Ascending aorta (tissue), 2 donors: ENCODE data around the gene CRELD1. TPM values are rescaled to one million over a fixed set of nuclear protein-coding genes. Genes with fewer than 3 reads are reported as not detected.

Experiments
- DNase-seq, 2 donors: peaks; one replicate each; pipeline ENCODE4 v3.0.0-alpha.2; 2019; ENCODE audit warnings: low spot score in 2 of 2
- H3K27ac ChIP-seq, 2 donors: fragments of 200-600 bp; sonication (generic); one replicate each; pipeline ENCODE4 v1.5.1; 2016 to 2017; ENCODE audit warnings: mild to moderate bottlenecking in 1 of 2
- H3K27me3 ChIP-seq: fragments of 200-600 bp; sonication (generic); one replicate; pipeline ENCODE4 v1.5.1; 2017
- H3K36me3 ChIP-seq, 2 donors: fragments of 200-600 bp; sonication (generic); one replicate each; pipeline ENCODE4 v1.5.1; 2016
- H3K4me1 ChIP-seq, 2 donors: fragments of 200-600 bp; sonication (generic); one replicate each; pipeline ENCODE4 v1.5.1; 2016 to 2017; ENCODE audit warnings: mild to moderate bottlenecking in 1 of 2
- H3K4me3 ChIP-seq, 2 donors: fragments of 200-600 bp; sonication (generic); one replicate each; pipeline ENCODE4 v1.5.1; 2016 to 2017; ENCODE audit warnings: mild to moderate bottlenecking in 1 of 2
- H3K9me3 ChIP-seq, 2 donors: fragments of 200-600 bp; sonication (generic); one replicate each; pipeline ENCODE4 v1.5.1; 2016
- intact Hi-C: fragments of 100-400 bp; cut with DNase I; formaldehyde crosslinking; loops from one replicate; pipeline ENCODE4 v1.15.1; 2023
- total RNA-seq: library from RNA; depleted of rRNA; stranded (reverse); fragments of >200 nt; gene quantifications from one replicate; pipeline ENCODE4 v1.1.0, GENCODE V29; 2016
- TF ChIP-seq, protein P1 (sequence below), 3 experiments: fragments of 200-600 bp in 2 of 3; fragments of 450-650 bp in 1 of 3; sonication (generic) in 2 of 3; IDR thresholded peaks; one replicate each; pipeline ENCODE4 v1.5.1; 2016 to 2019; ENCODE audit warnings: antibody characterized with exemption in 3 of 3, mild to moderate bottlenecking in 1 of 3, moderate library complexity in 1 of 3

Gene CRELD1
- total RNA-seq, 1 donor from 2014 or later = 35.8 TPM

DNA sequence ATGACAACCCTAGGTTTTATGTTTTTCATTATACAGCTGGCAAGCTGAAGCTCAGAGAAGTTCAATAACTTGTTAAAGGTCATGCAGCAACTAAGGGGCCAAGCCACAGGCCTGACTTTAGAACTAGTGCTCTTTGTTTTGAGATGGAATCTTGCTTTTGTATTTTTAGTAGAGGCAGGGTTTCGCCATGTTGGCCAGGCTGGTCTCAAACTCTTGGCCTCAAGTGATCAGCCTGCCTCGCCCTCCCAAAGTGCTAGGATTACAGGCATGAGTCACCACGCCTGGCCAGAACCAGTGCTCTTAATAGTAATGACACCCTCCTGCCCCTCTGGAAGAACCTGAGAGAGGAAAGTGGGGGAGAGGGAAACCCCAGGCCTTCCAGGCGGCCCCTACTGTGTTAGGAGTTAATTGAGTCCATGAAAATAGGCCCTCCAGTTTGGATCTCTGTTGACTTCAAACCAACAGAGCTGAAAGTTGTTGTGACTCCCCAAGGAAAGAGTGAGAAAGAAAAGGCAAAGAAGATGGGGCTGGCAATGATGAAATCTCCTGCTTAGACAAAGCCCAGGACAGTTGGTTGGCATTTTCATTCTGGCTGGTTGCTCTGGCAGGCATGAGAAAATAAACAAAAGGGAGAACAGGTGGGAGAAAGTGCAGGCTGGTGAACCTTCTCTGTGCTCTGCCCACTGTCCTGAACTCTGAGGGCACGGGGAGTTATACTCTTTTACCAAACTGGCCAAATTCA lies 22.1 kb downstream of the CRELD1 start:
- Histone ChIP-seq H3K4me1 (peaks cover 0 to 9% of the 10 kb centered on the region in 2 donors), H3K9me3 (no peaks in the 10 kb centered on the region), H3K27ac (no peak overlapping the region), H3K4me3 (no peak overlapping the region), H3K36me3 (peaks cover 0 to 8% of the 10 kb centered on the region in 2 donors), H3K27me3 (no peaks in the 10 kb centered on the region)
- DNase-seq = no peak
- intact Hi-C loops = no loop called here
- TF ChIP-seq, protein P1, sequence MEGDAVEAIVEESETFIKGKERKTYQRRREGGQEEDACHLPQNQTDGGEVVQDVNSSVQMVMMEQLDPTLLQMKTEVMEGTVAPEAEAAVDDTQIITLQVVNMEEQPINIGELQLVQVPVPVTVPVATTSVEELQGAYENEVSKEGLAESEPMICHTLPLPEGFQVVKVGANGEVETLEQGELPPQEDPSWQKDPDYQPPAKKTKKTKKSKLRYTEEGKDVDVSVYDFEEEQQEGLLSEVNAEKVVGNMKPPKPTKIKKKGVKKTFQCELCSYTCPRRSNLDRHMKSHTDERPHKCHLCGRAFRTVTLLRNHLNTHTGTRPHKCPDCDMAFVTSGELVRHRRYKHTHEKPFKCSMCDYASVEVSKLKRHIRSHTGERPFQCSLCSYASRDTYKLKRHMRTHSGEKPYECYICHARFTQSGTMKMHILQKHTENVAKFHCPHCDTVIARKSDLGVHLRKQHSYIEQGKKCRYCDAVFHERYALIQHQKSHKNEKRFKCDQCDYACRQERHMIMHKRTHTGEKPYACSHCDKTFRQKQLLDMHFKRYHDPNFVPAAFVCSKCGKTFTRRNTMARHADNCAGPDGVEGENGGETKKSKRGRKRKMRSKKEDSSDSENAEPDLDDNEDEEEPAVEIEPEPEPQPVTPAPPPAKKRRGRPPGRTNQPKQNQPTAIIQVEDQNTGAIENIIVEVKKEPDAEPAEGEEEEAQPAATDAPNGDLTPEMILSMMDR (IDR thresholded peaks at IDR 0.05) = no peak

GRCh38 chr3:9957214-9957613 lies 23.6 kb downstream of the CRELD1 start:
- H3K9me3 ChIP-seq = no peaks in the 10 kb centered on the region
- TF ChIP-seq, protein P1 (IDR thresholded peaks at IDR 0.05) = no peak
- H3K4me1 ChIP-seq = peaks cover 0 to 2% of the 10 kb centered on the region in 2 donors
- H3K27me3 ChIP-seq = no peaks in the 10 kb centered on the region
- DNase-seq = no peak
- peaks cover 0 to 22% of the 10 kb centered on the region in 2 donors for H3K36me3 ChIP-seq
- intact Hi-C loops = no loop called here
- H3K4me3 ChIP-seq = no peak overlapping the region
- no peak overlapping the region for H3K27ac ChIP-seq

DNA sequence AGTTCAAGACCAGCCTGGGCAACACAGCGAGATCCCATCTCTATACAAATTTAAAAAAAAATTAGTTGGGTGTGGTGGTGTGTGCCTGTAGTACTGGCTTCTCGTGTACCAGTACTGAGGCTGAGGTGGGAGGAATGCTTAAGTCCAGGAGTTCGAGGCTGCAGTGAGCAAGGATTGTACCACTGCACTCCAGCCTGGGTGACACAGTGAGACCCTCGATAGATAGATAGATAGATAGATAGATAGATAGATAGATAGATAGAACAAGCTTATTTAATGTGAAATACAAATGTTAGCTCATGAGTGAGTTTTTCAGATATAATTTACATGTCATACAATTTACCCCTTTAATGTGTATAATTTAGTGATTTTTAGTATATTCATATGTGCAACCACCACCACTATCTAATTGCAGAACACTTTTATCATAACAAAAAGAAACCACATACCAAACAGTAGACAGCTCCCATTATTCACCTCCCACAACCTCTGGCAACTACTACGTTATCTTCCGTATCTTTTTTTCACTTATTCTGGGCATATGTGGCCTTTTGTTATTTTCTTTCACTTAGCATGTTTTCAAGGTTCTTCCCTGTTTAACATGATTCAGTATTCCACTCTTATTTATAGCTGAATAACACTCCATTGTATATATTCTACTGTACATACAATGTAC lies 31.7 kb downstream of the CRELD1 start:
- H3K4me1 ChIP-seq = no peaks in the 10 kb centered on the region
- peaks cover 33 to 90% of the 10 kb centered on the region in 2 donors for H3K36me3 ChIP-seq
- no peaks in the 10 kb centered on the region for H3K9me3 ChIP-seq
- H3K27me3 ChIP-seq = no peaks in the 10 kb centered on the region
- H3K4me3 ChIP-seq = no peak overlapping the region
- no peak overlapping the region for H3K27ac ChIP-seq
- no peak for DNase-seq
- TF ChIP-seq, protein P1 (IDR thresholded peaks at IDR 0.05) = no peak
- intact Hi-C loops = no loop called here

DNA sequence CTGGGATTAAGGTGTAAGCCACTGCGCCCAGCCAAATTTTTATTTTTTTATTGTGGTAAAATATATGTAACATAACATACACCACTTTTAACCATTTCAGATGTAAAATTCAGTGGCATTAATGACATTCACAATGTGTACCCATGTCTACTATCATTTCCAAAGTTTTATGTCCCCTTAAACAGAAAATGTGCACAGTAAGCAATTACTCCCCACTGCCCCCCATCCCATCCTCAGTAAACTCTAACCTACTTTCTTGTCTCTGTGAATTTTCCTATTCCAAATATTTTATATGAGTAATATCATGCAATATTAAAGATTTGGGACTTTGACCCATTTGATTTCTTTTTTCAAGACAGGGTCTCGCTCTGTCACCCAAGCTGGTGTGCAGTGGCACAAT lies 33.2 kb downstream of the CRELD1 start:
- Histone ChIP-seq H3K4me1 (no peaks in the 10 kb centered on the region), H3K9me3 (no peaks in the 10 kb centered on the region), H3K36me3 (peaks cover 39 to 91% of the 10 kb centered on the region in 2 donors), H3K27ac (no peak overlapping the region), H3K27me3 (no peaks in the 10 kb centered on the region), H3K4me3 (no peak overlapping the region)
- intact Hi-C loops = no loop called here
- TF ChIP-seq, protein P1 (IDR thresholded peaks at IDR 0.05) = no peak
- DNase-seq = no peak

GRCh38 chr3:9969632-9970019 lies 36.0 kb downstream of the CRELD1 start:
- Histone ChIP-seq H3K4me3 (no peak overlapping the region), H3K36me3 (peaks cover 55 to 91% of the 10 kb centered on the region in 2 donors), H3K27ac (no peak overlapping the region), H3K9me3 (no peaks in the 10 kb centered on the region), H3K4me1 (no peaks in the 10 kb centered on the region), H3K27me3 (no peaks in the 10 kb centered on the region)
- intact Hi-C loops = no loop called here
- DNase-seq = no peak
- TF ChIP-seq, protein P1 (IDR thresholded peaks at IDR 0.05) = no peak
